ENCODE measurements around the gene MRGPRX2.

MRGPRX2 gene

DNA sequence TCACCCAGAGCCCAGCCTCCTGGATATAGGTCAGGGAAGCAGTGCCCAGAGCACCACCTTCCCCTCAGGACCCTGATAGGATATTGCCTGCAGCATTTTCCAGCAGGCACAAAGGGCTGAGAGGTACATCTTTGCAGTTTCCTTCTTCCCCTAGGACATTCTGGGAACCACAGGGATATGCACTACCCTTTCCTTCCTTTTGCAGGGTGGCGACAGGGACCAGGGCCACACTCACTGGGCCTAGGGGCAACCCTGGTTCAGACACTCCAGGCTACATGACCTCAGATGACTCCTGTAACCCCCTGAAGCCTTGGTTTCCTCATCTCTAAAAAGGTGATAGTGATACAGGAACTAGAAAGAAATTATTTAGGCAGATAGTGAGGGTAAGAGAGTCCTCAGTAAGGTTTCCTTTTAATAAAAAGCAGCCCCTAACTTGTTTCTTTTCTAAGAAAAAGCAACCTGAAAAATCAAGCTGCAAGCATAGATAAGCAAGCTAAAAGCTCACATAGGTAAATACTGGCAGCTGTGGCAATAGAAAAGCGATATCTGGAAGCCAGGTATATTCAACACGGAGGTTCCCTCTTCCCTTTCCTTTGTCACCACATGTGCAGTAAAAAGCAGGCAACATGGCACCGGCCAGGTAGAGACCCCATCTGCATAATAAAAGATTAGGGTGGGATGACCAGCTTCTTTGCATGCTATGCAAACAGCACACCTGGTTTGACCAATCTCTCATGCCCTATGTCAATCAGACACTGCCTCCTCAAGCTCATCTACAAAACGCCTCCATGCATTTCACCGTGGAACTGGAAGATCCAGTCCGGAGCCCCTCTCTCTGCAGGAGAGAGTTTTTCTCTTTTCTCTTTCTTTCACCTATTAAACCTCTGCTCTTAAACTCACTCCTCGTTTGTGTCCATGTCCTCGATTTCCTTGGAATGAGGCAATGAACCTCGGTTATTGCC, 13.2 kb upstream of the MRGPRX2 start:
- DNase-seq: no peak

DNA sequence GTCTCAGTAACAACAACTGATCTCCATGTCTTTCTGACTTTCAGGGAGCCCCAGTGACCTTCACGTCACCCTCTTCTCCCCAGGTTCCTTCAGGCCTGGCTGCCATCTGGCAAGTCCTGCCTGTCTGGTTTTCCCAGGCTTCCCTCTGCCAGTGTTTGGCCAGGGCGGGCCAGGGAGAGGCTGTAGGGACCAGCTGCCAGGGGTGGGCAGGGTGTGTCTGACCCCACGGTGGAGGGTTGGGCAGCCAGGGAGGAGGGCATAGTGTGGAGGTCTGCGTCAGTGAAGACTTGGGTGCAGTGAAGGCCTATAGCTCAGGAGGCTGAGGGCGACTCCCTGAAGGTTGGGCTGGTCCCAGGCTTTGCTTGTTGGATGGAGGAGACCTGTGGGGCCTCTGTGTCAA, 11.9 kb upstream of the MRGPRX2 start:
- DNase-seq: no peak

DNA sequence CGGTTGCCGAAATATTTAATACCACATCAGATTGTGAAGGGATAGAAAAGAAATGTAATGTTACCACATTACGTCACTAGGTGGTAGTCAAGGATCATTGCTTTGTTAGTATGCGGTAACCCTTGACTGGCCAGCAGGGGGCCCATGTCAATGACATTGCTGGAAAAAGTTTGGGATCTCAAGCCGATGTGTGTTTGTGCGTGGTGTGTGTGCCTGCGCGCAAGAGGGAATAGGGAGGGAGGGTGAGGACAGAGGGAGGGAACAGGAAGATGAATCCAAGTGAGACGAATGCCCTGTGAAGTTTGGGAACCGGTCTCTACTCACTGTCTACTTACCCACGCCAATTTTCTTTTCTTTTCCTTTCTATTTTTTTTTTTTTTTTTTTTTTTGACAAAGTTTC, 10.7 kb upstream of the MRGPRX2 start:
- peak; percentile 36 to 63 for DNase-seq

DNA sequence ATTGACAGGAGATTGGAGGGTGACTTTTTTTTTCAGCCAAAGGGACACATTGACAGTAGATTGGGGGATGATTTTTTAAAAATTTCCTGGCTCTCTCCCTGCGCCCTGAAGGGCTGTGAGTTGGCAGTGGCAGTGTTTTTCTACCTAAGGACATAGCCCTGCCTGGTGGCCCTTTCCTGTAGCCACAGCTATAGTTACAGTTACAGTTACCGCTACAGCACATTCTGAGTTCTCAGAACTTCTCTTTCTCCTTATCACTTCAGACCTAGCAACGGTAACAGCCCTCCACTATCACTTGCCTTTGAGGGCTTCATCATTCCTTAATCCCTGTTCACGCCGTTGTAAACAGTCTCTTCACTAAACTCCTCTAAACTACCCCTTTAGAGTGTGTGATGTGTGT, 684 bp downstream of the MRGPRX2 start:
- no peak for DNase-seq

DNA sequence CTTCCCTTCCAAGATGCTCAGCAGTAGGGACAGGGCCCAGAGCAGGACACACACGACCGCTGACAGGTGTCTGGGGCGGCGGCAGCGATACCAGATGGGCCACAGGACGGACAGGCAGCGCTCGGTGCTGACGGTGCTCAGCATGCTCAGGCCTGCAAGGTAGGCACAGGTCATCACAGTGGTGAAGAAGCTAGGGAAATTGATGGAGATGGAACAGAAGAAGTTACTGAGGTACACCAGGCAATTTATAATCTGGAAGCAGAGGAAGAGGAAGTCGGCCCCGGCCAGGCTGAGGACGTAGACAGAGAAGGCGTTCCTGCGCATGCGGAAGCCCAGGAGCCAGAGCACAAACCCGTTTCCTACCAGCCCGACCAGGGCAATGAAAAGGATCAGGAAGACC, 4.6 kb downstream of the MRGPRX2 start:
- no peak for DNase-seq

DNA sequence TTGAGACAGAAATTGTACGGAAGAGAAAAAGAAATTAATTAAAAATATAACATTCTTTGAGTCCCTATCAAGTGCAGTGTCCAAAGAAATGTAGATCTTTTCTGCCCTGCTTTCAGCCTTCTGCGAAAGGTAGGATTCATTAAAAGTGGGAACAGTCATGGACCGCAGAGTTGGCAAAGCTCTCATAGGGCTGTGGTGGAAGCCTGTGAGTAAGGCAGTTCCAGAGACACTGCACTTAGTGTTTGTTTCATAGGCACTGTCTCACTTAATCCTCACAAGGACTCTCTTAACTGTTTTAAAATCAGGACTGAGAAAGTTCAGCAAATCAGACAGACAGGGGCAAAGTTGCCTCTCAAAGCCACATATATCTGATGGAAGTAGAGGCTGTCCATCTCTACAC, 5.5 kb downstream of the MRGPRX2 start:
- no peak for DNase-seq

DNA sequence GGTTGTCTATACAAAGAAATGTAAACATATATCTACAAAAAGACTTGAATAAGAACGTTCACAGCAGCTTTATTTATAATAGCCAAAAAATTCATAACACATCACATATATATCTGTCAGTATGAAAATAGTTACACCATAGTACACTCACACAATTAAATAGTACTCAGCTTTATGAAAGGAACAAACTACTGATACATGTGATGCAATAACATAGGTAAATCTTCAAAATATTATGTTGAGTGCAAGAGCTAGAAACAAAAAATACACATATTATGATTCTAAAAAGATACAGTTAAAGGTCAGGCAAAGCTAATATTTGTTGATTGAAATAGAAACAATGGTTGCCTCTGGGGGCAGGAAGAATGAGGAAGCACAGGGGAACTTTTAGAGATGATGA, 6.6 kb downstream of the MRGPRX2 start:
- DNase-seq: no peak

DNA sequence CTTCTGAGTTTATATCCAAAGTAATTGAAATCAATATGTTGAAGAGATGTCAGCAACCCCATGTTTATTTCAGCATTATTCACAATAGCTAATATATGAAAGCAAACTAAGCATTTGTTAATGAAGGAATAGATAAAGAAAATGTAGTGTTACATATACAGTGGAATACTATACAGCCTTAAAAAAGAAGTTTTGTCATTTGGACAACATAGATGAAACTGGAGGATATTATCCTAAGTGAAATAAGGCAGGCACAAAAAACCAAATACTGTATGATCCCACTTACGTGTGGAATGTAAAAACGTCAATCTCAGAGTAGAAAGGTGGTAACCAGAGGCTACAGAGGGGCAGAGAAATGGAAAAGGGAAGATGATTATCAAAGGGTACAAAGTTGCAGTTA, 10.2 kb downstream of the MRGPRX2 start:
- DNase-seq: no peak

DNA sequence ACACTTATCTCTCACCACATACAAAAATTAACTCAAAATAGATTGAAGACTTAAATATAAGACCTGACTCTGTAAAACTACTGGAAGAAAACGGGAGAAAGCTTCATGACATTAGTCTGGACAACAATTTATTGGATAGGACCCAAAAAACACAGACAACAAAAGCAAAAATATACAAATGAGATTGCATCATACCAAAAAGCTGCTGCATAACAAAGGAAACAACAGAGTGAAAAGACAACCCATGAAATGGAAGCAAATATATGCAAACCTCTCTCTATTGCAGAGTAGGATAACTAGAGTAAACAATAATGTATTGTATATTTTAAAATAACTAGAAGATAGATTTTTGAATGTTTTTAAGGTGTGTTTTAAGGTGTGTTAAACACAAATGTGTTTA, 11.2 kb downstream of the MRGPRX2 start:
- no peak for DNase-seq

DNA sequence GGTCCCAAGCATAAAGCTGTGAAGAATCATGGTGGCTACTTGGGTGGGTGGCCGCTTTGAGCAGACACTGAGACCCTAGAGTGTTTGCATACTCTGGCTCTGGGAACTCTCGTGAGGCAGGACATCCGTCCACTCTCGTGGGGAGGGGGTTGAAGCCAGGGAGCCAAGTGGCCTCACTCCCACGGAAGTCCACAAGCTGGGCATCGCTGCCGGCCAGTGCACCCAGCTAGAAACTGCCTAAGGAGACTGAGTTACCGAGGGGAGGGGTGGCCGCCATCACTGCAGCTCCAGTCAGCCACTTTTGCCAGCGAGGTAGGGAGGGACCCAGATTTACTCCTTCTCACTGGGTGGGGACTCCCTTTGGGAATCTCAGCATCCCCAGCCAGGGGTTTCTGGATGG, 20.5 kb downstream of the MRGPRX2 start:
- no peak for DNase-seq

DNA sequence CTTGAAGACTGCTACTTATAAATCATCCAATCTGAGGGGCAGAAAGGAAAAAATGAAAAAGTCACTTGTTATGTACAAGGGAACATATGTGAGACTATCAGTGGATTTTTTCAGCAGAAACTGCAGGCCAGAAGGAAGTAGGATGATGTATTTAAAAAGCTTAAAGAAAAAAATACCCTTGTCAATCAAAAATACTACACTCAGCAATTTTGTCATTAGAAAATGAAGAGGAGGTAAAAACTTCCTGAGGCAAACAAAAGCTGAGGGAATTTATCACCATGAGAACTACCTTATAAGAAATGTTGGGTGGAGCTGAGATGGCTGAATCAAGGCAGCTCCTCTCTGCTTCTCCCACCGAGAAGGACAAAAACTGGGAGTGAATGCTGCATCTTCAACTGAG, 21.1 kb downstream of the MRGPRX2 start:
- no peak for DNase-seq

DNA sequence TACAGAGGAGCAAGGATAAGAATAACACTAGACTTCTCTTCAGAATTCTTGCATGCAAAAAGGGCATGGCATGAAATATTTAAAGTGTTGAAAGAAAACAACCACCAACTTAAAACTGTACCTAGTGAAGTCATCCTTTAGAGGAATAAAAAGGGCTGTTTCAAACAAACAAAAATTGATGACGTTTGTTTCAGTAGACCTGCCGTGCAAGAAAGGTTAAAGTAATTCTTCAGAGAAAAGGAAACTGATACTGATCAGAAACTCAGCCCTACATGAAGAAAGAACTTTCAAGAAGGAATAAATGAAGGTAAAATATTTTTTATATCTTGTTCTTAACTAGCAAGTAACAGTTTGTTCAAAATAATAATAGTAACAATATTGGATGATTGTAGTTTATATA, 27.5 kb downstream of the MRGPRX2 start:
- no peak for DNase-seq

DNA sequence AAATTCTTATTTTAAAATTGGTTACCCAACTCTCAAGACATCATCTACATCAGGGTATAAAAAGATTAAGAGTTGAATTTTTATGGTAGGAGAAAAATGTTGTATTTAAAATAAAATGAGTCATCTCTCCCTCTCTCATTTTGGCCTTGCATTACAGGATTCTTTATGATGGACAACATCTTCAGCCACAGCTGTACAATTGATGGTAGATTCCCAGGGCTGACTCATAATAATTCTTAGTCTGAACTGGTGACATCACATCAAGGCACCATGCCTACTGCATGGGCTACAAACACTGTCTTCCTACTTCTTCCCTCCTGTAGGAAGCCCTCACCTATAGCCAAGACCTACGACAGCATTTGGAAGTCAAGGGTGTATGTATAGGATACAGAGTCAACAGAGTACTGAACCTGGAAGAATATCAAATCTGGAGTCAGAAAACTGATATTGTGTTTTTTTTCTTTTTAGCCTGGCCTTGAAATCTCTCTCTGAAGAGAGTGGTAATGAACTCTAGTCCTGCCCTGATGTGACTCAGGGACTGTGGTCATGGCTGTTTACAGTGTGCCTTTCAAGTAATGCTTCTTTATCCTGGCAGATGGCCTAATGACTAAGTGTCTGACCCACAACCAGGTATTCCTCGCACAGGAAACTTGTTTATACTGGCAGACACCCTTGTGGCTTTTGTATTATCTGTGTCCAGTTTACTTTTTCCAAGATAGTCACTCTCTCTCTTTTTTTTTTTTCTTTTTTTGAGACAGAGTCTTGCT, 32.5 kb downstream of the MRGPRX2 start:
- DNase-seq: no peak

DNA sequence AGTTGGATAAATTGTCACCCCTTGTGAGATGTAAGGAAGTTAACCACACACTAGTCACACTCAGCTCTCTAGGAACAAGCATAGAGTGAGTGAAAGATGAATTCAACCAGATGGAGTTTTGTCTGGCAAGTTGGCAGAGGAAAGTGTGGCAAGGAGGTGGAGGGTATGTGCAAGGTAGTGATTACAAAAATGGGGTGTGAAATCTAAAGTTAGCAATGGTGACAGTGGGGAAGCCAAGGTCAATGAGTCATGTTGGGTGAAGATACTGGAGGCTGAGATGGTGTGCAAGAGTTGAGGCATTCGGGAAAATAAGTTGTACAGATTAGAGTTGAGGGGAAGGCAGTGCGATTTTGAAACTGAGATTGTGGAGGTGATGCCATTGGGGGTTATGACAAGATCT, 33.7 kb downstream of the MRGPRX2 start:
- no peak for DNase-seq

DNA sequence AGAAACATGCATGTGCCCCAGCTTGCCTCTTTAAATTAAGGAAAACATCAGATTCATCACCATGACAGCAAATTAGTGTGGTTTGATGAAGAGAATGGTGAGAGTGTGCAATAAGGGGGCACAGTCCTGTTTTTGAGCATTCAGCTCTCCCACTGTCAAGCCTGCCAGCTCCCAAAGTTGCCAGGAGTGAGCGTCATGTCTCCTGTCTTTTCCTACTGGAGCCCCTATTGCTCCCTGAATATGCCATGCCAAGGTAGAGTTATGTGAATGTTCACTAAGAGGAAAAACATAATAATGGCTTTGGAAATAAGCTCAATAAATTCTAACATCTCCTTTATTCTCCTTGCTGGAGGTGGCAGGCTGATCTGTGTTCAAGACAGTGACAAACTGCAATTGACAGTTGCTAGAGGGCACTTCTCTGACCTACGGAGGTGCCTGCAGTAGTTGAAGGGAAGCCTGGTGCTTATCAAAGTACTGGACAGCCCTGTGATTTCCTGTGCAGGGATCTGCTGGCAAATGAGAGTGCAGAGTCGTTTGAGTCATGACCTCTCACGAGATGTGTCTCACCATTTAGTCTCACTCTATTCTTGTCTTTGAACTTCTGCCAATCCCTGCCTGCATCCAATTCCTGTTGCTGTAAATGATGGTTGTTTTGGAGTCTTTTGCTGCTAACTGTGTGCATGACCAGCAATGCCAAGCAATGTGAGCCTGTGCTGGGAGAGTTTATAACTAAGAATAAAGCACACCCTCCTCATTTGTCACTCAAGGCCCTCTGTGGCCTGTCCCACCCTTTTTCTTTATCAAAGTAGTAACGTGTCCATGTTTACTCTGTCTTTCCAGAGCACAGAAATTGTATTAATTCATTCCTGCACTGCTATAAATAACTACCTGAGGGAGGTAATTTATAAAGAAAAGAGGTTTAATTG, 34.8 kb downstream of the MRGPRX2 start:
- no peak for DNase-seq

DNA sequence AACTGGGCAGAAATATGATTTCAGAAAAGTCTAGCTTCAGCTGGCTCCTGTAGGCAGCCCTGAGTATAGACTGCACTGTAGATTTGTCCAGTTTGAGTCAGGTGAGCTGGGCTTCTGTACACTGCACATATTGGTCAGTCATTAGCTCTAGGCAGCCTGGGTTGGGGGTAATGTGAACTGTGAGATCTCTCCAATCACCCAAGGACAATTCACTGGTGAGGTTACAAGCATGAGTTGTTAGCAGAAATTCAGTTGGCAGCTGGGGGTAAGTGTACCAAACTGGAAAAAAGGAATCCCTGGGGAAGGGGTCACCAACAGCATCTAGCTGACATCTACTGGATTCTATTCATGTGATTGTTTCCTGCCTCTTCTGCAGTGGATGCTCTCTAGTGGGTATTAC, 39.7 kb downstream of the MRGPRX2 start:
- DNase-seq: no peak

DNA sequence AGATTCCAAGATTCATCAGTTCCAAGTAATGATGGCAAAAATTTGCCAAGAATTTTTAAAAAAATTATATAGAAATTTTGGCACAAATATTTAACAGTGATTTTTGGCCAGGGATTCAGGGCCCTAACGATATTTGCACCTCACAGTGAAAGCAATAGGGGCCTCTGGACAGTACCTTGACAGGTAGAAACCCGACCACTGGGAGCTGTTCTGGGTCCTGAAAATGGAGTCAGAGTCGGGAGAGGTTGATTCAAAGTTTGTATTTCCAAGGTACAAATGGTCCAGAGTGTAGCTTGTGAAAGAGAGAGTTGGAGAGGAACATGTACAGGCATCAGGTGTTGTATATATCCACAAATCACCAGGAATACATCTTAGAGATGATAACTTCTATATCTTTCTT, 41.6 kb downstream of the MRGPRX2 start:
- no peak for DNase-seq

DNA sequence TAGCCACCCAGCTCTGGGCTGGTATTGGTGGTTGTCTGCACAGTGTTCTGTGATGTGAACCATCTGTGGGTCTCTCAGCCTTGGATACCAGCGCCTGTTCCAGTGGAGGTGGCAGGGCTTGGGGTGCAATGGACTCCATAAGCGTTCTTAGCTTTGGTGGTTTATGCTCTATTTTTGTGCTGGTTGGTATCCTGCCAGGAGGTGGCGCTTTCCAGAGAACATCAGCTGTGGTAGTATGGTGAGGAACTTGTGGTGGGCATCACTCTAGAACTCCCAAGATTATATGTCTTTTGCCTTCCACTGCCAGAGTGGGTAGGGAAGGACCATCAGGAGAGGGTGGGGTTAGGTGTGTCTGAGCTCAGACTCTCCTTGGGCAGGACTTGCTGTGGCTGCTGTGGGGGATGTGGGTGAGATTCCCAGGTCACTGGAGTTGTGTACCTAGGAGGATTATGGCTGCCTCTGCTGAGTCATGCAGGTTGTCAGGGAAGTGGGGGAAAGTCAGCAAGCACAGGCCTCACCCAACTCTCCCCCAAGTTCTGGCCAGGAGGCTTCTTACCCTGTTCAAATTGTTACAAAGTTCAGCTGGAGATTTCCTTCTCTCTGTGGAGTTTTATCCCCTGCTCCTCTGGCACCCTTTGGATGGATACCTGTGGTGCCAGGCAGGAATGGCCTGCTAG, 47.2 kb downstream of the MRGPRX2 start:
- no peak for DNase-seq

DNA sequence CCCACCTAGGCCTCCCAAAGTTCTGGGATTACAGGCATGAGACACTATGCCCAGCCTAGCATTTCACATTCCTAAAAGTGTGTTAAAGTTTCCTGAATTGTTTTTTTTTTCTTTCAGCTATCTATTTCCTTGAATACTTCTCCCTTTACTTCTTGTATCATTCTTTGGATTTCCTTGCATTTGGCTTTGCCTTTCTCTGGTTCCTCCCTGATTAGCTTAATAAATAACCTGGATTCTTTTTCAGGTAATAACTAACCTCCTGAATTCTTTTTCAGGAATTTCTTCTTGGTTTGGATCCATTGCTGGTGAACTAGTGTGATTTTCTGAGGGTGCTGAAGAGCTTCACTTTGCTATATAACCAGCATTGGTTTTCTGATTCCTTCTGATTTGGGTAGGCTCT, 47.9 kb downstream of the MRGPRX2 start:
- no peak for DNase-seq

All from CD4-positive, alpha-beta T cell treated with Interleukin-1 beta for 1 hour (primary cell).